Fibroblast of lung (primary cell): Measurements from ENCODE around the gene LHFPL5.

Experiments used
- CTCF ChIP-seq, 2 donors: IDR thresholded peaks in 1 of 2; conservative IDR thresholded peaks in 1 of 2; 1 replicate in 1 of 2; 2 replicates in 1 of 2; pipeline ENCODE4 v1.5.1; 2011 to 2012; ENCODE audit warnings: low read length in 2 of 2, control low read depth in 1 of 2, inconsistent platforms in 1 of 2, low read depth in 1 of 2, mild to moderate bottlenecking in 1 of 2
- EZH2 ChIP-seq: IDR thresholded peaks from 2 replicates; pipeline ENCODE4 v1.5.1; 2012; ENCODE audit warnings: low read length, control low read depth, mild to moderate bottlenecking; ENCODE audit errors: missing control alignments

GRCh38 chr6:35759426-35759825, 45.7 kb upstream of the LHFPL5 start:
- TF ChIP-seq CTCF (conservative IDR thresholded peaks at IDR 0.05 in 1 of 2, IDR thresholded peaks at IDR 0.05 in 1 of 2; ENCODE audit: low read depth in 1 of 2, low read length in 2 of 2) (no peak), EZH2 (no peak)
